ENCODE measurements around the gene ALDH1A3.

Gene ALDH1A3

DNA sequence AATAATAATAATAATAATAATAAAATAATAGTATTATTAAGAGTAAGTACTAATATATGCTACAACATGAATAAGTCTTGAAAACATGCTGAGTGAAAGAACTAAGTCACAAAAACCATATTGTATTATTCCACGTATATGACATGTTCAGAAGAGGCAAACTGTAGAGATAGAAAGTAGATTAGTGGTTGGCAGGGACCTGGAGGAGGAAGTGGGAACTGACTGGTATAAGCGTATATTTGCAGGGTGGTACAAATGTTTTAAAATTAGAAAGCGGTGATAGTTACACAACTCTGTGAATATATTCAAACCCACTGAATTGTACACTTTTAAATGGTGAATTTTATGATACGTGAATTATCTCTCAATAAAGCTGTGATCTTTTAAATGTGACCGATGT is 72.3 kb downstream of the ALDH1A3 start:
- Mint-ChIP-seq H3K27ac (no peak overlapping the region), H3K4me3 (no peak overlapping the region), H3K27me3 (peaks cover 13% of the 10 kb centered on the region), H3K36me3 (no peaks in the 10 kb centered on the region), H3K4me1 (ENCODE audit: low read depth) (no peaks in the 10 kb centered on the region), H3K9me3 (ENCODE audit: low read depth) (no peaks in the 10 kb centered on the region)

DNA sequence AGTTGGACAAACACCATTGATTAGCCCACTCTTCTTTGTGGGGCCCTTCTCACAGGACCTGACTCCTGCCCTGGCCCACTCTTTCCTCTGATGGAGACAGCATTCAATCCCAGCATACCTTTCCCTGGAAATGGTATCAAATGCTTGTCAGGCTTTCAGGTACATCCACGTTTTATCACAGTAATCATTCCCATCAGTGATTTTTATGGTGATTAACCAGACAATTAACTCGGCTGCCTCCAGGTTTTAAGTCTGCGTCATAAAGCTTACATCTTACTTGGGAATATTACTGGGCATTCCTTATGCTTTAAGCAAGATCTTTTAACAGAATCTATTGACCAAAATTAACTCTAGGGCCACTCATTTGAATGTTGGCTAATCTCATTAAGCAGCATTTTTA is 72.9 kb downstream of the ALDH1A3 start:
- H3K36me3 Mint-ChIP-seq: no peaks in the 10 kb centered on the region
- H3K9me3 Mint-ChIP-seq (ENCODE audit: low read depth): no peaks in the 10 kb centered on the region
- H3K4me1 Mint-ChIP-seq (ENCODE audit: low read depth): no peaks in the 10 kb centered on the region
- no peak overlapping the region for H3K4me3 Mint-ChIP-seq
- peaks cover 12% of the 10 kb centered on the region for H3K27me3 Mint-ChIP-seq
- no peak overlapping the region for H3K27ac Mint-ChIP-seq

DNA sequence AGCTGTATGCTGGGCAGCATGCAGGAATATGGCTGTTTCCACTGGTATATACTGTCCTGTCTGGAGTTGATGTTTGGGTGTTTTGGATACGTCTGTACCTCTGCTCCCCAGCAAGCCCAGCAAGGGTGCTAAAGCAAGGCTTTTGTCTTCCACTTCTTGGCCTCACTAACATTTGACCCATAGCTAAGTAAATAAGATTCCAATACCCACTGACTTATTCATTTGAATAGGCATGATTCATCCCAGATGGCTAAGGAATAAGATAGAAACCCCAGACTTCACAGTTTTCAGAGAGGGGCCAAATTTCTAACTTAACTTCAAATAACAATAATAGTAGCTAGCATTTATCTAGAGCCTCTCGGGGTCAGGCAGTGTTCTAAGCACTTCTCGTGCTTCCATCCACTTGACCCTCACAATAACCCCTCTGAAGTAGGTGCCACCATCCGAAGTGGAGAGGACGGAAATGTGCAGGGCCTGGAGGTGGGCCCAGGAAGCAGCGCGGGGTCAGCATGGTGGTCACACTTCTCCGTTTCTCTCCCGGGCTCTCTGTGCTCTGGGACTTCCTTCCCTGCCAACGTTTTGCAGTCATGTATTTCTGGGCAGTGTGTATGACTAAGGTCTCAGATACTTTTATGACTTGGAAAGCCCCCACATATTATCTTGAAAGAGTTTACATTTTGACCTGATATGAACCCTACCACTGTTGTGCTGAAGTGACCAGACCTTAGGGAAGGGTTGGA is 78.9 kb downstream of the ALDH1A3 start:
- H3K4me1 Mint-ChIP-seq (ENCODE audit: low read depth): no peaks in the 10 kb centered on the region
- peaks cover 16% of the 10 kb centered on the region for H3K27me3 Mint-ChIP-seq
- H3K27ac Mint-ChIP-seq: no peak overlapping the region
- no peaks in the 10 kb centered on the region for H3K36me3 Mint-ChIP-seq
- no peaks in the 10 kb centered on the region for H3K9me3 Mint-ChIP-seq (ENCODE audit: low read depth)
- H3K4me3 Mint-ChIP-seq: no peak overlapping the region

DNA sequence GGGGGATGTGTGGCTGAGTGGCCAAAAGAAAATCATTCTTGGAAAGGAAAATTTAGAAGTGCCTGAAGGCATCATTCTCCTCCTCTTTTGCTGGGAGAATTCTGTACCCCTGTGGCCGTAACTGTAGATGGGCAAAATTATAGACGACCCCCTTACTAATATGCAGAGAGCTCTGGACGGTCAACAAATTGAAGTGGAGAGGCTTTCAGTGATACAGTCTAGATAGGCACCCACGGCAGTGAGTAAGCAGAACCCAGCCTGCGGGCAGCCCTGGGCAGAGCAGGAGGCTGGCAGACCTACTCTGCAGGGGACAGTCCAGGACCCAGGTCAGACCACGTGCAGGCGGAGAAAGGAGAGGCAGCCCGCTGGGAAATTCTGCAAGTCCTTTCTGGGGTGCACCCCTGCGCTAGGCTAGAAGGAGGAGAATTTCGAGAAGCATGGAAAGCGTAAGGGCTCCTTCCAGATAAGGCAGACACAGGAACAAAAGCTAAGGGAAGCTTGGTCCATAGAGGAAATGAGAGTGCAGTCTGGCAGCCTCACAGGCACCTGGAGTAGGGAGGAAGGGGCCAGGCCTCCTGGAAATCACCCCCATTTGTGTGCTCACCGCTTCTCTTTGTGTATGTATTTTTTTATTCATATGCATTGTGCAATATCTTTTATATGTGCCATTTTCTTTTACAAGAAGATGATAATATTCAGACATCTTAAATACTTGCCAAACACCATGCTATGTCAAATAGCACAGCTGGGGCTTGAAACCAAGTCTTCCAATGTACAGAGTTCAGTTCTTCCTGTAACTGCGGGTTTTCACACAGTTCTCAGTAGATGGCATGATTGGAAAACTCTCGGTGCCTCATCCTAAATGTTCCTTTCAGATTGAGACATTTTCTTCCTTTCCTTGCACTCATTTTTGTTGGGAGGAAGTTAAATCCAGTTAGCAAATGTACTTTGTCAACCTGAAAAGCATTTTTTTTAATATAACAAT is 79.7 kb downstream of the ALDH1A3 start:
- Mint-ChIP-seq H3K4me1 (ENCODE audit: low read depth) (no peaks in the 10 kb centered on the region), H3K27ac (no peak overlapping the region), H3K9me3 (ENCODE audit: low read depth) (no peaks in the 10 kb centered on the region), H3K36me3 (no peaks in the 10 kb centered on the region), H3K27me3 (peaks cover 18% of the 10 kb centered on the region), H3K4me3 (no peak overlapping the region)
